A673 (cell line): ENCODE results near the gene OR6C2. TPM values are rescaled to one million over a fixed set of nuclear protein-coding genes. Genes with fewer than 3 reads are reported as not detected.
"Not testable (repeated sequence)": the region's sequence is repeated elsewhere in the genome, so short reads cannot be mapped to it uniquely, and the experiment has no call there.

Source experiments
- BruUV-seq: library from RNA; stranded (reverse); fragments of 400-500 nt; replicated peaks from 2 replicates; lab custom pipeline; 2021; lab: Mats Ljungman, UMichigan
- CTCF ChIA-PET: fragments of 300-600 bp; sonication (Branson Sonifier 250); formaldehyde crosslinking; loops from one replicate; lab custom pipeline; 2022; ENCODE audit warnings: antibody characterized with exemption; lab: Charles Lee
- POLR2A ChIA-PET: fragments of 300-600 bp; sonication (Branson Sonifier 250); formaldehyde crosslinking; loops from one replicate; lab custom pipeline; 2022; ENCODE audit warnings: antibody characterized with exemption; ENCODE audit not compliant: low non-redundant PET; lab: Charles Lee
- DNase-seq: peaks from one replicate; pipeline ENCODE4 v3.0.0-alpha.2; 2015; ENCODE audit warnings: low spot score
- H3K27ac ChIP-seq: fragments of 200-600 bp; sonication (generic); 2 replicates; pipeline ENCODE4 v1.5.1; 2016; ENCODE audit warnings: mixed run types, low read depth, mild to moderate bottlenecking, mixed read lengths, antibody characterized with exemption, low read length; ENCODE audit not compliant: poor library complexity, severe bottlenecking
- H3K27me3 ChIP-seq: fragments of 200-600 bp; sonication (generic); replicated peaks from 2 replicates; pipeline ENCODE4 v1.6.1; 2017; ENCODE audit warnings: mixed run types, low read depth, mild to moderate bottlenecking, mixed read lengths, antibody characterized with exemption, low read length; ENCODE audit not compliant: insufficient read depth, poor library complexity
- H3K36me3 ChIP-seq: fragments of 200-600 bp; sonication (generic); 2 replicates; pipeline ENCODE4 v1.6.1; 2016; ENCODE audit warnings: mixed run types, mild to moderate bottlenecking, mixed read lengths, antibody characterized with exemption, low read length; ENCODE audit not compliant: insufficient read depth, poor library complexity, severe bottlenecking
- H3K4me1 ChIP-seq: fragments of 200-600 bp; sonication (generic); 2 replicates; pipeline ENCODE4 v1.6.1; 2017; ENCODE audit warnings: mixed run types, mild to moderate bottlenecking, mixed read lengths, antibody characterized with exemption, low read length; ENCODE audit not compliant: insufficient read depth, poor library complexity, severe bottlenecking
- H3K4me3 ChIP-seq: fragments of 200-600 bp; sonication (generic); 2 replicates; pipeline ENCODE4 v1.5.1; 2016; ENCODE audit warnings: low read depth, mixed run types, mild to moderate bottlenecking, mixed read lengths, low read length; ENCODE audit not compliant: poor library complexity, severe bottlenecking
- H3K9me3 ChIP-seq: fragments of 200-600 bp; sonication (generic); 2 replicates; pipeline ENCODE4 v1.6.1; 2016; ENCODE audit warnings: mixed run types, low read depth, mild to moderate bottlenecking, mixed read lengths, antibody characterized with exemption, low read length; ENCODE audit not compliant: poor library complexity, severe bottlenecking
- EZH2 ChIP-seq: fragments of 200-600 bp; sonication (generic); IDR thresholded peaks from 2 replicates; pipeline ENCODE4 v1.6.1; 2017; ENCODE audit warnings: borderline replicate concordance, low read depth, mild to moderate bottlenecking, mixed read lengths, antibody characterized with exemption, low read length; ENCODE audit not compliant: poor library complexity, severe bottlenecking
- intact Hi-C: fragments of 100-400 bp; cut with micrococcal nuclease; formaldehyde crosslinking; loops from one replicate; pipeline ENCODE4 v1.10.0; 2022; ENCODE audit not compliant: unreplicated experiment
- total RNA-seq: library from RNA; stranded (reverse); gene quantifications from 2 replicates; pipeline ENCODE4 v1.2.3, GENCODE V29; 2021
- TF ChIP-seq, protein P1 (sequence below): fragments of 300-800, 200-600 bp; sonication (generic); conservative IDR thresholded peaks from 2 replicates; pipeline ENCODE4 v1.5.1; 2017; ENCODE audit warnings: low read depth, mild to moderate bottlenecking, antibody characterized with exemption, low read length, moderate library complexity, mixed read lengths

OR6C2 gene
- total RNA-seq, 1 experiment from 2014 or later = not detected

DNA sequence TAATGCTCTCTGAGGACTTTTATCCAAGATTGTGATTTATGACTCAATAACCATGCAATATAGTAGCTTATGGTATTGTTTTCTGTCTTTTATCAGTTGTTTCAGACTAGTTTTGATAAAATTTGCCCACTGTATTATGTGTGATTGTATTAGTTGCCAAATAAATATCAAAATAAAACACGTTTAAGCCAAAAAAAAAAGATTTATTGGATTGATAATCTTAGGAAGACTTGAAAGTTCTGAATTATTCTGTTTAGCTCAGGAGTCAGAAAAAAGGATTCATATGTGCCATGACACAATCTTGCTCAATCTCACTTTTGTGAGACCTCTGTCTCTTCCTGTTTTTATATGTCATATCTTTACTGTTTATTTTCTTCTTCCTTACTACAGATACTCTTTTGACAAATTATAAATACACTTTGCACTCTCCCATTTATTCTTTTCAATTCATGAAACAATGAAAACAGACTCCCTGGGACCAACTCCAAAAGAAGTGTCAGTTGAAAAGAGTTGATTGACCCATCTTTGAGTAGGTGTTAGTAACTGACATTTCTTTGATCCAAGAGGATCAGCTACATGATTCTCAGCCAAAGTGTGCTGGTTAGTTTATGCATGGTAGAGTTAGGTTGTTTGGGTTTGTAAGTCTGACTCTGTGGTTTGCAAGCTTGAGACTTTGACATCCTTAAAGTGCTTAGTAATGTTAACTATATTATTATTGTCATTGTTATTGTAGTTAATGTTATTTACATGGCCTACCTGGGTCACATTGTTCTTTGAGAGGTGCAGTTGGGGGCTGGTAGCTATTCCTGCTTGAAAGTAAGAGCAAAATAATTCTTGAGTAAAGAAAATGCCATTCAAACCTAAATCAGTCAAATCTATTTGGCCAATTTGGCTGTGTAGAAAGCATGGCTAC, 15.3 kb upstream of the OR6C2 start:
- no peaks in the 10 kb centered on the region for H3K9me3 ChIP-seq
- peaks cover 14% of the 10 kb centered on the region for H3K27me3 ChIP-seq
- H3K4me1 ChIP-seq = no peaks in the 10 kb centered on the region
- H3K4me3 ChIP-seq = no peak overlapping the region
- no peaks in the 10 kb centered on the region for H3K36me3 ChIP-seq
- POLR2A ChIA-PET = no interaction called here
- TF ChIP-seq EZH2 = no peak
- TF ChIP-seq, protein P1, sequence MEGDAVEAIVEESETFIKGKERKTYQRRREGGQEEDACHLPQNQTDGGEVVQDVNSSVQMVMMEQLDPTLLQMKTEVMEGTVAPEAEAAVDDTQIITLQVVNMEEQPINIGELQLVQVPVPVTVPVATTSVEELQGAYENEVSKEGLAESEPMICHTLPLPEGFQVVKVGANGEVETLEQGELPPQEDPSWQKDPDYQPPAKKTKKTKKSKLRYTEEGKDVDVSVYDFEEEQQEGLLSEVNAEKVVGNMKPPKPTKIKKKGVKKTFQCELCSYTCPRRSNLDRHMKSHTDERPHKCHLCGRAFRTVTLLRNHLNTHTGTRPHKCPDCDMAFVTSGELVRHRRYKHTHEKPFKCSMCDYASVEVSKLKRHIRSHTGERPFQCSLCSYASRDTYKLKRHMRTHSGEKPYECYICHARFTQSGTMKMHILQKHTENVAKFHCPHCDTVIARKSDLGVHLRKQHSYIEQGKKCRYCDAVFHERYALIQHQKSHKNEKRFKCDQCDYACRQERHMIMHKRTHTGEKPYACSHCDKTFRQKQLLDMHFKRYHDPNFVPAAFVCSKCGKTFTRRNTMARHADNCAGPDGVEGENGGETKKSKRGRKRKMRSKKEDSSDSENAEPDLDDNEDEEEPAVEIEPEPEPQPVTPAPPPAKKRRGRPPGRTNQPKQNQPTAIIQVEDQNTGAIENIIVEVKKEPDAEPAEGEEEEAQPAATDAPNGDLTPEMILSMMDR = no peak
- H3K27ac ChIP-seq = no peak overlapping the region
- no TSS peak for BruUV-seq
- intact Hi-C loops = no loop called here
- CTCF ChIA-PET = no interaction called here
- DNase-seq = no peak

DNA sequence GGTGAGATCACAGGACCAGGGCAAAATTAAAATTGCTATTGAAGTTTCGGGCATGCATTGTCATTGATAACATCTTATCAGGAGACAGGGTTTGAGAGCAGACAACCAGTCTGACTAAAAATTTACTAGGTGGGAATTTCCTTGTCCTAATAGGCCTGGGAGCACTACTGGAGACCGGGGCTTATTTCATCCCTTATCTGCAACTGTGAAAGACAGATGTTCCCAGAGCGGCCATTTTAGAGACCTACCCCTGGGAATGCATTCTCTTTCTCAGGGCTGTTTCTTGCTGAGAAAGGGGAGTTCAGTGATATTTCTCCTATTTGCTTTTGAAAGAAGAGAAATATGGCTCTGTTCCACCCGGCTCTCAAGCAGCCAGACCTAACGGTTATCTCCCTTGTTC, 2.6 kb upstream of the OR6C2 start:
- H3K4me1 ChIP-seq, H3K27ac ChIP-seq, BruUV-seq, H3K9me3 ChIP-seq, H3K4me3 ChIP-seq, CTCF ChIA-PET, intact Hi-C loops, DNase-seq, H3K36me3 ChIP-seq: not testable (repeated sequence)
- POLR2A ChIA-PET = interaction anchor here (0.7 kb wide), 1 partner anchor 213 kb away, joined by 7 read pairs; no protein-coding TSS in a partner anchor
- peaks cover 25% of the 10 kb centered on the region for H3K27me3 ChIP-seq

DNA sequence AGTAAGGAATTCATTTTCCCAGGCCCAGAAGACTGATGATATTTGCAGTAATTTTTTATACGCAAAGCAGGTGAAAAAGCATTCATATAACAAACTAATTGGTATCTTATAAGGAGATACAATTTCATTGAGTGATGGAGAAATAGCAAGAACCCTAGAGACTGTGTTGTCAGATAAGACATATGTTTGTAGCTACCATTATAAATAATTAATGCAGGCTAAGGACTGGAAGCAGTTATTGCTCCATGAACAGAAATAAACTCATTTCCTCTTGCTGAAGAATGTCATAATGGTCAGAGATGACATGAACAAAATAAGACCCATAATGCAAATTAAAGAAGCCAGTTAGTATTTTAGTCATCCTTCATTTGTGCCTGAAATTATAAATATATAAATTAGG, 1.5 kb downstream of the OR6C2 start:
- H3K4me3 ChIP-seq = no peak overlapping the region
- no peaks in the 10 kb centered on the region for H3K4me1 ChIP-seq
- CTCF ChIA-PET = no interaction called here
- H3K27me3 ChIP-seq = peaks cover 37% of the 10 kb centered on the region
- intact Hi-C loops = no loop called here
- BruUV-seq = no TSS peak
- TF ChIP-seq EZH2 = no peak
- TF ChIP-seq, protein P1 = no peak
- no peaks in the 10 kb centered on the region for H3K9me3 ChIP-seq
- H3K27ac ChIP-seq = no peak overlapping the region
- no peak for DNase-seq
- POLR2A ChIA-PET = no interaction called here
- no peaks in the 10 kb centered on the region for H3K36me3 ChIP-seq
